ENCODE measurements around the gene RFWD3.

DNA sequence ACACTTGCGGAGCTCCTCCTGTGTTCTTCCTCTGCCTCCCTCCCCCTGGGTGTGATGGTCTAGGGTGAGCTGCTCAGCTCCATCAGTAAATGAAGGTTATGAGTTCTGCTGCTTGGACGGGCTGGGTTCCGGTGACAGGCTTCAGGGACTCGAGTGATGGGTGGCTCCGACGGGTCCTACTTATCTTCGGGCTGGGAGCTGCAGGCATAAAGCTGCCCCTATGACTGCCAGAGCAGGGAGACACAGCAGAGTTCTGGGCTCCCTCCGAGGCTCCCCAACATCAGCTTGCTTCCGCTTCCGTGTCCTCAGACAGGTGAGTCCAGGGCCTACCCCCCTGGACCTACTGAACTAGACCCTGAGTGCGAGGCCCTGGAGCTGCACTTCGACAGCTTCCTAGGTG lies 45.3 kb upstream of the RFWD3 start:
- TF ChIP-seq, protein P1, sequence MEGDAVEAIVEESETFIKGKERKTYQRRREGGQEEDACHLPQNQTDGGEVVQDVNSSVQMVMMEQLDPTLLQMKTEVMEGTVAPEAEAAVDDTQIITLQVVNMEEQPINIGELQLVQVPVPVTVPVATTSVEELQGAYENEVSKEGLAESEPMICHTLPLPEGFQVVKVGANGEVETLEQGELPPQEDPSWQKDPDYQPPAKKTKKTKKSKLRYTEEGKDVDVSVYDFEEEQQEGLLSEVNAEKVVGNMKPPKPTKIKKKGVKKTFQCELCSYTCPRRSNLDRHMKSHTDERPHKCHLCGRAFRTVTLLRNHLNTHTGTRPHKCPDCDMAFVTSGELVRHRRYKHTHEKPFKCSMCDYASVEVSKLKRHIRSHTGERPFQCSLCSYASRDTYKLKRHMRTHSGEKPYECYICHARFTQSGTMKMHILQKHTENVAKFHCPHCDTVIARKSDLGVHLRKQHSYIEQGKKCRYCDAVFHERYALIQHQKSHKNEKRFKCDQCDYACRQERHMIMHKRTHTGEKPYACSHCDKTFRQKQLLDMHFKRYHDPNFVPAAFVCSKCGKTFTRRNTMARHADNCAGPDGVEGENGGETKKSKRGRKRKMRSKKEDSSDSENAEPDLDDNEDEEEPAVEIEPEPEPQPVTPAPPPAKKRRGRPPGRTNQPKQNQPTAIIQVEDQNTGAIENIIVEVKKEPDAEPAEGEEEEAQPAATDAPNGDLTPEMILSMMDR (IDR thresholded peaks at IDR 0.05; ENCODE audit: poor library complexity): no peak
- no peak for TF ChIP-seq EZH2 (IDR thresholded peaks at IDR 0.05; ENCODE audit: borderline replicate concordance)
